ENCODE measurements around the gene RNF11. TPM values are rescaled to one million over a fixed set of nuclear protein-coding genes. Genes with fewer than 3 reads are reported as not detected.

RNF11 gene
- polyA plus RNA-seq, 6 donors from 2014 or later, result 5.4 to 14.3 (median 8.3) TPM

DNA sequence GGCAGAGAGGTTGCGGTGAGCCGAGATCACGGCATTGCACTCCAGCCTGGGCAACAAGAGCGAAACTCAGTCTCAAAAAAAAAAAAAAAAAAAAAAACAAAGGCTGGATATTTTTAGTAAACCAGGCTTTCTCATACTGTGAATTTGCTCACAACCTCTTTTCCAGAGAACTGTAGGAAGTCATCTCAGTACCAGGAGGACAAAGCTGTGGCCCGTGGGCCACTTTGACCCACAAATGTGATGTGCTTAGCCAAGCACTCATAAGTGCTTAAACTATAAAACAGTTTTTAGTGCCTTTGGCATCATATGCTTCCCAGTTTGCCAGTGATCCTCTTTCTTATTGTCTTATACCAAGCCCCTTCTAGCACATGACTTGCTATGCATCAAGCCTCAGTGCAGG lies 46.5 kb downstream of the RNF11 start:
- ATAC-seq (ENCODE audit: low read depth in 2 of 2) (no peak), DNase-seq (no peak)
- H3K36me3 Mint-ChIP-seq, result no peaks in the 10 kb centered on the region
- H3K4me3 Mint-ChIP-seq, result no peak overlapping the region
- H3K9me3 Mint-ChIP-seq, result no peaks in the 10 kb centered on the region
- H3K27ac Mint-ChIP-seq, result no peak overlapping the region
- H3K4me1 Mint-ChIP-seq, result no peaks in the 10 kb centered on the region
- H3K27me3 Mint-ChIP-seq, result no peaks in the 10 kb centered on the region

DNA sequence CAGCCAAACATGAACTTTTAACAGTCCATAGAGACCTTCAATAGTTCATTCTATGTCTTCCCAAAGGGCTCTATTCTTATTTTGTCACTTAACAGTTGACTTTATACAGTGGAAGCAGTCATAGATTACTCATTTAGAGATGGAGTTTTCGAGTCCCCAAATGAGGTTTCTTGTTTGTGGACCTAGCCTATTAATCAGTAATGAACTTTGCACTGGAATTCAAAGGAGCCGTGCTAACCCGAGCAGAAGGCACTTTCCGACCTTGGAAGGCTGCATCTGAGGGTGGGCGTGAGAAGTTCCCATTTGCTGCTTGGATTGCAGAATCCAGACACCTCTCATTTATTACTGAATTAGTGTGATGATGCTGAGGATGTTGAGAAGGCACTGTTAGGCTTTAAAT lies 47.9 kb downstream of the RNF11 start:
- Mint-ChIP-seq H3K27ac (peak overlapping the region in 1 of 6 donors; percentile 79), H3K4me1 (no peaks in the 10 kb centered on the region), H3K27me3 (no peaks in the 10 kb centered on the region), H3K9me3 (no peaks in the 10 kb centered on the region), H3K36me3 (no peaks in the 10 kb centered on the region), H3K4me3 (no peak overlapping the region)
- DNase-seq (no peak), ATAC-seq (ENCODE audit: low read depth in 2 of 2) (no peak)

DNA sequence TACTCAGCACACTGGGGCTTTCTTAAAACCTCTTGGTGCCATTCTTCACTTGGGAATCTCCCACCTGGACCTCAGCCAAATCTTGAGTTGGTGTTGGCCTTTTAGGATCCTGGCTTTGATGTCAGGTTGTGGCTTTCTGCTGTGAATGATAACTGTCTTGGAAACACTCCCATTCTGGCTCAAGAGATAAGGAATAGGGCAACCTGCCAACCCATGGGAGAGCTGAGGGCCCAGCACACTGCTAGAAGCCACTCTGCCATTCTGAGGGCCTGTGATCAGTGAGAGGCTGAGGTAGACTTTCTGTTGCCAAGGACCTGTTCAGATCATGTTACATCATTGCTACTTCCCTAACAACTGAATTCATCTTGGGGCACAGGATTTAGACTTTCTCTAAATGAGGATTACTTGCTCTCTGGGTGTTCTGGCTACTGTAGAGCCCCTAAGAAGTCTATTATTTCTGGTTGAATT lies 48.4 kb downstream of the RNF11 start:
- no peak overlapping the region for H3K27ac Mint-ChIP-seq
- ATAC-seq (ENCODE audit: low read depth in 2 of 2) (no peak), DNase-seq (no peak)
- no peaks in the 10 kb centered on the region for H3K9me3 Mint-ChIP-seq
- H3K4me1 Mint-ChIP-seq, result no peaks in the 10 kb centered on the region
- no peaks in the 10 kb centered on the region for H3K36me3 Mint-ChIP-seq
- H3K27me3 Mint-ChIP-seq, result no peaks in the 10 kb centered on the region
- H3K4me3 Mint-ChIP-seq, result no peak overlapping the region

DNA sequence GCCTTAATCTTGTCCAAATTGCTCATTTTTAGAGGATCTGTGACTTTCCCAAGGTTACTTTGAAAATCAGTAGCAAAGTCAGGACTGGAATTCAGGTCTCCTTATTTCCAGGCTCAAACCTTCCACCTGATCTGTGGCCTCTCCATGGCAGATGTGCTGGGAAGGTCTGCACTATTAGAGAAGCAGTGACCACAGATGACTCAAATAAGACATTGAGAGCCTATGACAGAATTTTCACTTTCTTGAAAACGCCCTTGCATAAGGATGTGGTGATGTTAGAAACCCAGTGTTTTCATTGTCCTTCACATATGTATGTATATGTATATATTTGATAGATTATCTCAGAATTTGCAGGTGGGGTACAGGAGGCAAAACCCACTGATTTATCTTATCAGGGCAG lies 49.0 kb downstream of the RNF11 start:
- H3K27me3 Mint-ChIP-seq, result no peaks in the 10 kb centered on the region
- H3K27ac Mint-ChIP-seq, result no peak overlapping the region
- ATAC-seq (ENCODE audit: low read depth in 2 of 2), result no peak
- H3K4me3 Mint-ChIP-seq, result no peak overlapping the region
- H3K9me3 Mint-ChIP-seq, result no peaks in the 10 kb centered on the region
- no peaks in the 10 kb centered on the region for H3K36me3 Mint-ChIP-seq
- H3K4me1 Mint-ChIP-seq, result no peaks in the 10 kb centered on the region
- no peak for DNase-seq

DNA sequence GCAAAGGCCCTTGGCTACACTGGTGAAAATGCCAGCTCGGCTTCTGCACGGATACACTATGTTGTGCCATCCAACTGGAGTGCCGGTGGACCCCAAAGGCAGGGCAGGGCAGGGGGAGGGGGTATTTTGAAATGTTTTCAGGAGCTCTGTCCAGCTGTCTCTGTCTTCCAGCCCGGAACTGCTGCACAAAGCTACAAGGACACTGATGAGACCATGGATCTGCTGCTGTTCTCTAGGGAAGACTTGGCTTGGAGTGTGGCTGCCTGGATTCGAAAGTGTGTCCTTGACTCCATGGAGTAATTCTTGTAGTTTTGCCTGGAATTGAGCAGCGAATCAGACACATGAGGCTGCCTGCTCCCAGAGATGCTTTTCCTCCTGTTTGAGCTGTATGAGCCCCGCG lies 51.9 kb downstream of the RNF11 start:
- ATAC-seq (ENCODE audit: low read depth in 2 of 2) (no peak), DNase-seq (no peak)
- H3K36me3 Mint-ChIP-seq, result no peaks in the 10 kb centered on the region
- H3K9me3 Mint-ChIP-seq, result no peaks in the 10 kb centered on the region
- H3K4me1 Mint-ChIP-seq, result no peaks in the 10 kb centered on the region
- H3K27ac Mint-ChIP-seq, result no peak overlapping the region
- H3K4me3 Mint-ChIP-seq, result no peak overlapping the region
- H3K27me3 Mint-ChIP-seq, result no peaks in the 10 kb centered on the region

DNA sequence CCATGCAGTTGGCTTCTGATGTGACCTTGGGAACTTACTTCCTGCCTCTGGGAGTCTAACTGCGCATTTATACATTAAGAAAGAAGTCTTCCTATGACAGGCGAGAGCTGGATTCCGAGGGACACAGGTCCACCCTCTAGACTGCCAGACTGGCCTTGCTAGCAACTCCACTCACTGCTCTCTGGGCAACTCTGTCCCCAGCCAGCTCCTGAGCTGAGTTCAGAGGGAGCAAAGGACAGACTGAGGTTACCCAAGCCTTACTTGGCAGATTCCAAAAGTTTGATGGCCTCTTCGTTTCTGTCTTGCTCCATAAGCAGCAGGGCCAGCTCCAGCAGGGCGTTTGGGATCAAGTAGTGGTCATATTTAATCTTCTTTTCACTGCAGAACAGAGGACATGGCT lies 52.5 kb downstream of the RNF11 start:
- no peaks in the 10 kb centered on the region for H3K36me3 Mint-ChIP-seq
- no peaks in the 10 kb centered on the region for H3K4me1 Mint-ChIP-seq
- H3K9me3 Mint-ChIP-seq, result no peaks in the 10 kb centered on the region
- no peak overlapping the region for H3K27ac Mint-ChIP-seq
- DNase-seq (no peak), ATAC-seq (ENCODE audit: low read depth in 2 of 2) (no peak)
- no peak overlapping the region for H3K4me3 Mint-ChIP-seq
- no peaks in the 10 kb centered on the region for H3K27me3 Mint-ChIP-seq

DNA sequence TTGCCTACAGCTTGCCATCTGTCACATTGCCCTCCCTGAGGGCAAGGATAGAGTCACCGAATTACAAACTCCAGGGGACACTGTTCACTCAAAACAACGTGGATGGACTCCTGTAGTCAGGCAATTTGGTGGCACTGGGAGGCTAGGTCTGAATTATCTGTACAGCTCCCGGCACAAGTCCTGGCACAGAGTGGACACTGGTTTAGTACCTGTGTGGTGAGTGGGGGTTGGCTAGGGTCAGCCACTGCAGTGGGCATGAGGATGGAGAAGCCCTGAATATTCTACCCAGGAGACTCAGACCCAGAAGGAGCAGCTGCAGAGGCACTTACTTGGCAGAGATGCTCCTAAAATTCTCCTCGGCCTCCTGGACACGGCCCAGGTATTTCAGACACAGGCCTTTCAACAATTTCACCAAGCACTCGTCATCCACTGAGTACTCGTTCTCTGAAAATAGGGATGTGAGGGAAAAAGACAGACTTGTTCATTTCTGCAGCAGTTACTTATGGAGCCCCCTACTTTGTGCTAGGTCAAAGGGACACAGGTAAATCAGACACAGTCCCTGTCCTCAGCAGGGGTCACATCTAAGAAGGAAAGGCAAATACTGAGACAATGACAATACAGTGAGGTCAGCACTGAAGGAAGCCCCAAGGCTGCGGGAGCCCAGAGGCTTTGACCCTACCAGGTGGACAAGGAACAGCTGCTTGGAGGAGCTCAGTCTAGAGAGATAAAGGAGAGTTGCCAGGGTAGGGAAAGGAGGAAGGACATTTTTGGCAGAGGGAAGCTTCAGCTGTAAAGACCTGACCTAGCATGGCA lies 53.8 kb downstream of the RNF11 start:
- no peak for DNase-seq
- no peak for ATAC-seq (ENCODE audit: low read depth in 2 of 2)
- Mint-ChIP-seq H3K36me3 (no peaks in the 10 kb centered on the region), H3K4me3 (no peak overlapping the region), H3K27ac (peak overlapping the region in 2 of 6 donors; percentile 12 to 74), H3K27me3 (no peaks in the 10 kb centered on the region), H3K4me1 (no peaks in the 10 kb centered on the region), H3K9me3 (no peaks in the 10 kb centered on the region)

DNA sequence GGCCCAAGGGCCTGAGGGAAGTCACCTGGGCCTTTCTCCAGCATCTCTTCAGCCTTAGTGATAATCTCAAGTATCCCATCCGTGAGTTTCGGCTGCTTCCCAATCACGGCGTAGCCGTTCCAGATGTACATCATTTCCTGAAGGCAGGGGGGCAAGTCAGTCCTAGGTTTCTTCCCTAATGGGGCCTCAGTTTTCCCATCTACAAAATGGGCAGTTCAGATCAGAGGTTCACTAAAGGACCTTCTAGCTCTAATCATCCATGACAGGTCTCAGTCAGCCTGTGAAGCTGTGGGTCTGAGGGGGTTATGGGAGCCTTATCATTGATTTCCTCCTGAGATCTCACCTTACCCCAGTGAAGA lies 54.4 kb downstream of the RNF11 start:
- H3K4me1 Mint-ChIP-seq, result no peaks in the 10 kb centered on the region
- no peaks in the 10 kb centered on the region for H3K27me3 Mint-ChIP-seq
- ATAC-seq (ENCODE audit: low read depth in 2 of 2), result no peak
- no peaks in the 10 kb centered on the region for H3K9me3 Mint-ChIP-seq
- no peak overlapping the region for H3K27ac Mint-ChIP-seq
- DNase-seq, result no peak
- H3K36me3 Mint-ChIP-seq, result no peaks in the 10 kb centered on the region
- no peak overlapping the region for H3K4me3 Mint-ChIP-seq

DNA sequence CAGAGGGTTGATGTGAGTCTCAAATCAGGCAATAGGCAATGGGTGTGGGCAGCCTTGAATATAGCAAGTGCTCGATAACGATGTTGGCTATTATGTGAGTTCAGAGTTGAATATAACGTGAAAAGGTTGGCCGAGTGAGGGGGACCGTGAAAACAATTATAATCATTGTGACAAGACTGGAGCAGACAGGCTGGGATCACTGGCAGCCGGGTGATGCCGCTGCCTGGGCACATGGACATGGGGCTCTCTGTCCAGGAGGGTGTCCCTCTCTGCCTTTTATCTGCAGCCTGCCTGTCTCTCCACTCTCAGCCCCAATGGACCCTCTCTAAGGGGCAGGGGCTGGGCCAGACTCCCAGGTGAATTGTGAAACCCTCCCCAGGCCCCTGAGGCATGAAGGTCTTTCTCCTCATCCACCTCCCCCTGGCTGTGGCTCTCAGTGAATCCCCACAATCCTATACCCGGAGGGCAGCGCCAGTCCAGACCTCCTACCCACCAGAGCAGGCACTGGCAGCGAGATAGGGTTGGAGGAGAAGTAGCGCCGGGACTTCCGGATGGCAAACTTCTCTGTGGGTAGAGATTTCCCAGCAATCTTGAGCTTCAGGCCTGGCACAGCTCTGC lies 57.9 kb downstream of the RNF11 start:
- Mint-ChIP-seq H3K36me3 (no peaks in the 10 kb centered on the region), H3K9me3 (no peaks in the 10 kb centered on the region), H3K27ac (peak overlapping the region in 1 of 6 donors; percentile 51), H3K27me3 (peaks cover 8 to 16% (median 15%) of the 10 kb centered on the region in 3 donors), H3K4me3 (no peak overlapping the region), H3K4me1 (peaks cover 12 to 15% (median 13%) of the 10 kb centered on the region in 3 donors)
- ATAC-seq (ENCODE audit: low read depth in 2 of 2) (no peak), DNase-seq (no peak)

DNA sequence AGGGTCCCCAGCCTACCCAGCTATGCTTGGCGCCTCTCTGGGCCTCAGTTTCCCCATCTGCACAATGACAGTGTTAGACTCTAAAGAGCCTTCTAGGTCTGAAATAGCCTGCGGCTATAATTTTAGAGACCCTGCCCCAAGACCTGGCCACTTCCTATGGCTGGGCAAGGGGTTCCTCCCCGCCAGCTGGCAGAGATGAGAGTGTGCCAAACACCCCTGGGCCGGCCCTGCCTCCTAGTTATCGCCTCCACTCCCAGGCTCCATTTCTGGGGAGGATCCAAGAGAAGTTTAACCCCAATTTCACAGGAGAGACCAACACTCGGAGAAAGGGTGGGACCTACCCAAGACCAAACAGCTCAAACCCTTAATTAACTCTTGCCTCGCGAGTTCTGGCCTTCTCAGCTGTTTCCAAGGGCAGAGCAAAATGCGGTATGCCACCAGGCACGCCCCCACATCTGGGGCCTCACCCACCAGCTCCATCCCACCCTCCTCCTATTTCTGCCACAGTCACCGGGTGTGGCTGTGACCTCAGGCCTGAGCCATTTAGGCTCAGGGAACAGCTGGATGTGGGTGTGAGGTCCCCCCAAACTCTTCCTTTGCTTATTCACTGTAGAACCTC lies 58.6 kb downstream of the RNF11 start:
- ATAC-seq (ENCODE audit: low read depth in 2 of 2) (no peak), DNase-seq (no peak)
- Mint-ChIP-seq H3K36me3 (no peaks in the 10 kb centered on the region), H3K4me1 (peaks cover 12 to 15% (median 13%) of the 10 kb centered on the region in 3 donors), H3K27me3 (peaks cover 8 to 16% (median 15%) of the 10 kb centered on the region in 3 donors), H3K9me3 (no peaks in the 10 kb centered on the region), H3K27ac (peak overlapping the region in 1 of 6 donors; percentile 21), H3K4me3 (no peak overlapping the region)

DNA sequence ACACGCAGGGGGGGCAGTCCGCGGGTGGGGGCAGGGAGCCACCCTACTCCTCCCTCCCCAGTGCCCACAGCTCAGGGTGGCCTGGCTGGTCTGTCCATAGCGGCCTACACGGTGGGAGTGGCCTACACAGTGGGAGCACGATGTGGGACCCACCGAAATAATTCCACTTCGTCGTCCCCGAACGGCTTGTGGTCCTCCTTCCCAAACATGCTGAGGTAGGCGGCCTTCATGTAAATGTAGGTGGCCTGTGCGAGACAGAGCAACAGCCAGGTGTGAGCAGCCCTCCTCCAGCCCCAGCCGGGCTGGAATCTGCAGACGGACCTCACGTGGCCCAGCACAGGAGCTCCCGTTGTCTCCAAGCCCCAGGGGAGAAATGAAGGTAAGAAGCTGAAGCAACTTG lies 59.9 kb downstream of the RNF11 start:
- no peaks in the 10 kb centered on the region for H3K36me3 Mint-ChIP-seq
- H3K4me1 Mint-ChIP-seq, result peaks cover 12 to 15% (median 13%) of the 10 kb centered on the region in 3 donors
- H3K27me3 Mint-ChIP-seq, result peaks cover 8 to 16% (median 15%) of the 10 kb centered on the region in 3 donors
- no peak overlapping the region for H3K27ac Mint-ChIP-seq
- DNase-seq (no peak), ATAC-seq (ENCODE audit: low read depth in 2 of 2) (no peak)
- H3K9me3 Mint-ChIP-seq, result no peaks in the 10 kb centered on the region
- H3K4me3 Mint-ChIP-seq, result peak overlapping the region in 3 of 8 donors; percentile 47 to 73 (median 67)

DNA sequence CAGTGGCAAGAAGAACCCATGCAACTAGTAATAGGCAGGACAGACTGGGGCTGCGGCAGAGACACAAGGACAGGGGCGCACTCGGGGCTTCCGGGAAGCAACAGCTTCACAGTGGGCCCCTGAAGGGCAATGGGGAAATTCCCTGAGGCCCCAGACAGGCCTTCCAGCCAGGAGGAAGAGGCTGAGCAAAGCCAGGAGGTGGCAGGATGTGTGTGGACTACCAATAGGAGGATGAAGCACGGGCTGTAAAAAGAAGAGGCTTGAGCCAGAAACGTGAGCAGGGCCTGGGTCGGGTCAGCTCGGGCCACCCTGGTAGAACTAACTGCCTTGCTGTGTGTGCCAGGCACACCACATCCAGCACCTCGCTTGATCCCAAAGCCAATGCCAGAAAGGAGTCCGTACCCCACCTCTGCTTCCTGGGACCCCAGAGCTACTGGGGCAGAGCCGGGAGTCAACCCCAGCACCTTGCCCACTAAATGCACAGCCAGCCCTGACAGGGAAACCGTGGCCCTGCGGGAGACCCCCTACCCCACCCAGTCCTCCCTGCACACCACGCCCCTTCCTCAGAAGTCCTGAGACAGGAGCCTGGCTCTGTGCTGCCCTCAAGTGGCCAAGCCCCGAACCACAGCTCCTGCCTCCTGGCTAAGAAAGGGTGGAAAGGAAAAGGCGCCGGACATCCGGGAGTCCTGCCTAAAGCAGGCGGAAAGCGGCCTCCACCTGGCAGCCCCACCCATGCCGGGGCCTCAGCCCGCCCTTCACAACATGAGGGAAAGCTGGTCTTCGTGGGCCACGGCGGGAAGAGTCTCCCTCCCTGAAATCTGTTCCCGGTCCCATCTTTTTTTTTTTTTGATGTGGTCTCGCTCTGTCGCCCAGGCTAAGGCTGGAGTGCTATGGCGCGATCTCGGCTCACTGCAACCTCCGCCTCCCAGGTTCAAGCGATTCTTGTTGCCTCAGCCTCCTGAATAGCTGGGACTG lies 60.6 kb downstream of the RNF11 start:
- Mint-ChIP-seq H3K4me3 (peak overlapping the region in 7 of 8 donors; percentile 66 to 85 (median 74)), H3K27ac (peak overlapping the region in 2 of 6 donors; percentile 27 to 47), H3K9me3 (no peaks in the 10 kb centered on the region), H3K36me3 (no peaks in the 10 kb centered on the region), H3K27me3 (peaks cover 8 to 16% (median 15%) of the 10 kb centered on the region in 3 donors), H3K4me1 (peaks cover 12 to 15% (median 13%) of the 10 kb centered on the region in 3 donors)
- DNase-seq (peak; percentile 51), ATAC-seq (ENCODE audit: low read depth in 2 of 2) (peak; percentile 48 to 67)

Data from naive B cell (primary cell).